ENCODE data around the gene PTK7.

GRCh38 chr6:43086022-43086658, 10.0 kb downstream of the PTK7 start:
- TF ChIP-seq CTCF (conservative IDR thresholded peaks at IDR 0.05; ENCODE audit: low read length) = no peak
- TF ChIP-seq EZH2phosphoT487 (IDR thresholded peaks at IDR 0.05; ENCODE audit: borderline replicate concordance, low read depth, low read length) = no peak

All from OCI-LY7 (cell line).